GM04503 (cell line): ENCODE data around the gene TIGAR.

Experiments
- DNase-seq: peaks from one replicate; pipeline ENCODE4 v3.0.0-alpha.2; 2012; ENCODE audit warnings: low read depth

Gene TIGAR

GRCh38 chr12:4282892-4283511, 38.0 kb upstream of the TIGAR start:
- no peak for DNase-seq

- no peak for DNase-seq
These were observed 37.3 kb upstream of the TIGAR start for GRCh38 chr12:4283512-4284255.

GRCh38 chr12:4284306-4284705, 36.7 kb upstream of the TIGAR start:
- no peak for DNase-seq

GRCh38 chr12:4285070-4285469, 35.9 kb upstream of the TIGAR start:
- DNase-seq: no peak

GRCh38 chr12:4286228-4286627, 34.8 kb upstream of the TIGAR start:
- no peak for DNase-seq

GRCh38 chr12:4286771-4287317, 34.2 kb upstream of the TIGAR start:
- DNase-seq: no peak

GRCh38 chr12:4287325-4288211, 33.4 kb upstream of the TIGAR start:
- DNase-seq: no peak

- no peak for DNase-seq
These were observed 32.5 kb upstream of the TIGAR start for GRCh38 chr12:4288296-4289131.

GRCh38 chr12:4289231-4289878, 31.7 kb upstream of the TIGAR start:
- no peak for DNase-seq

- no peak for DNase-seq
These were observed 30.8 kb upstream of the TIGAR start for GRCh38 chr12:4289998-4290790.

GRCh38 chr12:4292341-4293073, 28.5 kb upstream of the TIGAR start:
- no peak for DNase-seq

- DNase-seq: no peak
These were observed 27.6 kb upstream of the TIGAR start for GRCh38 chr12:4293299-4293965.

GRCh38 chr12:4293966-4294505, 27.0 kb upstream of the TIGAR start:
- no peak for DNase-seq

GRCh38 chr12:4296751-4297150, 24.3 kb upstream of the TIGAR start:
- no peak for DNase-seq

- no peak for DNase-seq
These were observed 23.4 kb upstream of the TIGAR start for GRCh38 chr12:4297617-4298016.

GRCh38 chr12:4300883-4301282, 20.1 kb upstream of the TIGAR start:
- no peak for DNase-seq

- DNase-seq: no peak
These were observed 19.0 kb upstream of the TIGAR start for GRCh38 chr12:4301932-4302501.

- no peak for DNase-seq
These were observed 18.1 kb upstream of the TIGAR start for GRCh38 chr12:4302881-4303280.
